Amygdala (tissue), 56 donors: ENCODE results near the gene SNX25.
A peak's percentile ranks its signal among the peaks of the same experiment; 100 is the strongest.

Experiments used
- DNase-seq, 56 donors: peaks; one replicate each; lab custom pipeline; 2025; lab: John Stamatoyannopoulos, UW

The SNX25 gene

DNA sequence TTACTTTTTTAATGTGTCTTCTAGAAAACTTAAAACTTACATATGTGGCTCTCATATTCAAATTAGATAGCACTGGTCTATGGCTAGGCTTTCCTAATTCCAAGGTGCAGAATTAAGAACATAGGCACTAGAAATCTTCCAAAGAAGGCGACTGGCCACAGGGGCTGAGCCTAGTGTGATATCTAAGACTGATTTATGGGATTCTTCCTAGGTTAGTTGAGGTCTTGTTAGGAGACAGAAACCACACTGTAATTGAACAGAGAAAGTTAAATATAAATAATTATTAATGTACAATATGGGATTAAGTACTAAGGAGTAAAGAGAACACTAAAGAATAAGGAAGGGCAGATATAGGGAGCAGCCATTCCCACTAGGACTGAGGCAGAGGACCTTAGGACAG is 48.3 kb downstream of the SNX25 start:
- DNase-seq: no peak

- DNase-seq: peak in 9 of 56 donors; percentile 1 to 45 (median 6)
Measured at GRCh38 chr4:185258741-185259140, 49.3 kb downstream of the SNX25 start.

DNA sequence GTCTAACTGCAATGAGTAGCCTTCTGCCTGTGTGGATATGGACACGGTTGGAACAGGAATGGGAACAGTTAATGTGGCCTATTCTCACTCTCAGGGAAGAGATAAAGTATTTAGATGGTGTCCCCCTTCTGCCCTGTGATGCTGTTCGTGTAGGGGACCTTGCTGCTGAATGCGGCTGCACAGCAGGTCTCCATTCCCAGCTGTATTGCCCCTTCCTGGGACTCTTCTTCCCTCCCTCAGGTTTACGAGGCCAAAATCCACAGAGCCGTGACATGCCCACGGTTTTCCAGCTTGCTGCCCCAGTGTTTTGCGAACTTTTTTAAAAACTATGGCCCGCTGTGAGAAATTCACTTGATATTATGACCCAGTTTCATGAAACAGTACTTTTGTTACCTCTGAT is 50.3 kb downstream of the SNX25 start:
- no peak for DNase-seq

- no peak for DNase-seq
Measured at GRCh38 chr4:185261946-185262345, 52.5 kb downstream of the SNX25 start.

DNA sequence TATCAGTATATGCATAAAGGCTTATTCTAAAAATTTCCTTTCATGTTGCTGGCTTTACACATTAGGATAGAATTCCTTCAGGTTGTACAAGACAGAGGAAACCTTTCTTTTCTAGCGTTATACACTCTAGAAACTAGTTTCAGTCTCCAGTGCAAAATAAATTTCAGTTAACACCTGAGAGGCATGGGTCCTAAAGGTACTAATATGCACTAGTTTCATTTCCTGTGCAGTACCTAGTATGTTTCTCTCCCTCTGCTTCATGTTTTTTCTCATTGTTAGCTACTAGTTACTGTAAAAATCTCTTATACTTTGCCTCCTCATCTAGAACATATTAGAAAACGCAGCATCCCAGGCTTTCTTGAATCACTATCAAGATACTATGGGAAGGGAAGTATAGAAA is 54.0 kb downstream of the SNX25 start:
- DNase-seq: no peak

DNA sequence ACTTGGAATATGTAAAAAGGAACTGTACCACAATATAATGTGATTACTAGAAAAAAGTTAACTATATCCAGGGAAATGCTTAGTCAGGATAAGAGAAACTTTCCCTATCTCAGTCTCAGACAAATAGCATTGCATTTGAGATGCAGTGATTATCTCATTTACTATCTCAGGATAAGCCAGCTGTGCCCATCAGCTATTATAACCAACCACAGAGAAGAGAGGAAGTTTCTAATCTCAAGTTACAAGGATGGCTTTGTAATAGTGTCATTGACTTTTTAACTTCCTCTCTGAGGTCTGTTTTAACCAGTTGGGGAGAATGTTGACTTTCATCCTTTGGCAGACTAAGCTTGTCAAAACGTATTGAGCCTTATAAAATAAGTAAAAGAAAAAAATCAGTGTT is 56.5 kb downstream of the SNX25 start:
- DNase-seq: no peak

DNA sequence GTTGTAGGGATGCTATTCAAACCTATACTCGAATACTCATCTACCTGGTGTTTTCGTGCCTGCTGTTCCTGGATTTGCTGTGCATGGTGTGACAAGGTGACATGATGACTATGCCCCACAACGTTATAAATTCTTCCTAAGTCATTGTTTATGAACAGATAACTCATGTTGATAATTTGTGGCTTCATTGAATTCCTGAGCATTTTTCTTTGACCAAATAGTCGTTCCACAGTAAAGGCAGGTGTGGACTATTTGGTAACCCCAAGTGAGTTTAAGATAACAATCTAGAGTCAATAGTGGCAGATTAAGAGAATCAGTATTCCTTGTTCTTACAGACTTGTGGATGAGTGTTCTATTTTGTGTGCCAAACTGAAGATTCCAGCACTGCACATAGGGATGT is 59.9 kb downstream of the SNX25 start:
- no peak for DNase-seq

DNA sequence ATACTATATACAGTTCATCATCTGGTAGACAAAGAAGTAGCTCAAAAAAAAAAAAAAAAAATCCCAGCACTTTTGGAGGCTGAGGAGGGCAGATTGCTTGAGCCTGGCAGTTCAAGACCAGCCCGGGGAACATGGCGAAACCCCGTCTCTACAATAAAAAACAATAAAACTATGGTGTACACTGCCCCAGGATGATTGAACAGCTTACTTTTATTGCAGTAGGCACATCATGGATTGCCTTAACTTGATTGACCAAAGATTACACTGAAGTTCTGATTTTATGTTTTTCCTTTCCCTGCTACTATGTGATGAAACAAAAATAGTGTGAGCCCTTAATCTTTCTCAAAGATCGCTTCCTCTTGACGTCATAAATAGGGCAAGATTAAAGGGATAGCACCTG is 60.6 kb downstream of the SNX25 start:
- no peak for DNase-seq

DNA sequence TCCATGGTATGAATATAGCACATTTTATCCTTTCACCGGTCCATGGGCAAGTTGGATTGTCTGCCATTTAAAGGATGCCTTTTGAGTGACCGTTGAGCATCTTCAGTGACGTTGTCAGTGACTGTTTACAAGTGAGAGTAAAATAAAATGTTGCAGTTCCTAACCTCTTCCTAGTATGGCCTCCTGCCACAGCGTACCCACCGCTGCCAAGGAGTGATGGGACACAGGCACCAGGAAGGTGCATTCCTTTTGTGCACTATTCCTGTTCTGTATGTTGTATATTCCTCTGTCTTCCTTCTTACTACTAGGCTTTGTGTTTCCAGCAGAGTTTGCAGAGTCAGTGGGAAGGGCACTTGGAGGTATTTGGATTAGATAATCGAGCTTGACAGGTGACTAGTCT is 61.5 kb downstream of the SNX25 start:
- DNase-seq: no peak

DNA sequence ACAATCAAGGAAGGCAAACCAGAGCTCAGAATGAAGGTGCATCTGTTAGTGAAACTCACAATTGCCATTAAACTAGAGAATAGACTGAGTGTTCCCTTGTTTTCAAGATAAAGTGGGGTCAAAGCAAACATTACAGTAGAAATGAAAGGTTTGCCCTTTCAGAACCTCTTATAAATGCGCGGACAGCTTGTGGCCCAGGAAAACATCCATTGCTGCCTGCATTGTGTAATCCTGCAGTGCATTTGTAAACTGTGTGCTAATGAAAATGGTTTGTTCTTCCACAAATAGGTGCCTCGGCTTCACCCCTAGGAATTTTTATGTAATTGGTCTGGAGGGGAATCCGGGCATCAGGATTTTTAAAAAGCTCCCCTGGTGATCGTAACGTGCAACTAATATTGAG is 62.8 kb downstream of the SNX25 start:
- no peak for DNase-seq

DNA sequence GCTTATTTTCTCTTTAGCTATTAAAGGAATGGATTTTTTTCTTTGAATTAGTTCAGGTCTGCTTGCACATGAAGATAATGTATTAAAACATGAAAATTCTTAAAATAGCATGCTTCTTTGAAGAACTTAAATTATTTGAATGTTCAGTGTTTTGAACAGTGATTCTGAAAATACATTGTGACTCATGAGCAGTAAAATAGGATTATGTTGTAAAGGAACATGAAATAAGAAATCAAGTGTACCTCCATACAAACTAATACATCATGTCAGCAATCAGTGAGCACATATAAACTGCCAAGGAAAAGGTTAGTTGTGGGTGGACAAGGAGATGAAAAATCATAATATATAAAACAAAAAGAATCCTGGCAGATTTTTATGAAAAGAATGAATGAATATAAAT is 66.1 kb downstream of the SNX25 start:
- no peak for DNase-seq

- no peak for DNase-seq
Measured at GRCh38 chr4:185276036-185276435, 66.6 kb downstream of the SNX25 start.

GRCh38 chr4:185278716-185279115 is 69.3 kb downstream of the SNX25 start:
- DNase-seq: no peak

DNA sequence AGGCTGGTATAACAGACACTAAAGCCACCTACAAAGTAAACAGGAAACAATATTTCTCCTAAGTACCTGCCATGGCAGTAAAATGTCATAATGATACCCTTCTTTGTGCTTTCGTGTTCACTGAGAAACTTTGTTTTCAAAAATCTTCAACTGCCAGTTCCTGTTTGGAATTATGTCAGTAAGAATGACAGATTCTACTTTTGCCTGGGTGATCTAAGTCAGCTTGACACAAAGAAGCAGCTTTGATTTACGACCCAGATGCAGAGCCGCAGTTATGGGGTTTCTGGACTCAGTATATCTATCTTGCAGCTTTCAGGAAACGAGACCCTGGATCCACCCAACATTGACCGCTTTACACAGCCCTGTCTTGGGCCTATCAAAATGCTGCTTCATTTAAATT is 71.2 kb downstream of the SNX25 start:
- DNase-seq: no peak

- DNase-seq: no peak
Measured at GRCh38 chr4:185282968-185283367, 73.6 kb downstream of the SNX25 start.

- no peak for DNase-seq
Measured at GRCh38 chr4:185283723-185284122, 74.3 kb downstream of the SNX25 start.

GRCh38 chr4:185285632-185286393 is 76.4 kb downstream of the SNX25 start:
- DNase-seq: no peak

DNA sequence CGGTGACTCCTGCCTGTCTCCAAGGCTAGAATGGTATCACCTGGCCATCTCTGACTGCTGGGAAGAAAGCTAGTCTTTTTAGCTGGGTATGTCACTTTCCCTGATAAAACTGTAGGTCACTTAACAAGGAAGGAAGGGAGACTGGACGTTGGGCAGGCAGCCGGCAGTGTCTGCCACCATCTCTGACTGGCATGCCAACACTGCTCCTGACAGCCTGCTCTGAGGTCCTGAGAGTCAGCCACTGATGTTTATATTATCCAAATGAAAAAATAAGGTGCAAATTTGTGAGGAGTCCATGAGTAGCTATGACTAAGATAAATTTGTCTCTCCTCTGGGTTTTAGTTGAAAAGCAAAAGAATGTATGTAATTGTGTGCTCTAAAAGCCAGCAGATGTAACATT is 77.2 kb downstream of the SNX25 start:
- no peak for DNase-seq

DNA sequence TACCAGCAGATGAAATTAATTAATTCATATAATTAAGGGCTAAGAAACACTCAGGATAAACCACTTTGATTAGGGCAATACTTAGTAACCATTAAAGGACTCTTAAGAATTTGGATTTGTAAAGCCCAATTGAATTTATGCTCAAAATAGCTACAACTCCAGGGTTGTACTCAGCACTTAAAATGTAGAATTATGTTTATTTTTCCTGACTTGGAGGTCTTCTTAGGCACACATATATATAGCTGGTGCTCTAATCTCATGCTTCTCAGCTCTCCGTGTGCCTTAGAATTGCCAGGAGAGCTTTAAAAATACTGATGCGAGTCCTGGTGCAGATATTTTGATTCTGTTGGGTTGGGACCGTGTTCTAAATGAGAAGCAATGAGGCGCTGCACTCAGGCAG is 77.6 kb downstream of the SNX25 start:
- no peak for DNase-seq

GRCh38 chr4:185290018-185290607 is 80.7 kb downstream of the SNX25 start:
- no peak for DNase-seq

GRCh38 chr4:185290656-185291055 is 81.3 kb downstream of the SNX25 start:
- no peak for DNase-seq

DNA sequence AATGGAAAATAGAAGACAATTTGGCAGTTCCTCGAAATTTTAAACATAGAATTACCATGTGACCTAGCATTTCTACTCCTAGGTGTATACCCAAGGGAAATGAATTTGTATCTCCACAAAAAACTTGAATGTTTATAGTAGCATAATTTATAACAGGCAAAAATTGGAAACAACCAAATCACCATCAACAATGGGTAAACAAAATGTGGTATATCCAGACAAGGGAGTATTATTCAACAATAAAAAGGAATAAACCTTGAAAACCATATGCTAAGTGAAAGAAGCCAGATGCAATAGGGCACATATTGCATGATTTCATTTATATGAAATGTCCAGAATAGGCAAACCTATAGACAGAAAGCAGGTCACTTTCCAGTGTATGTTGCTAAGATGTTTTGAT is 83.8 kb downstream of the SNX25 start:
- DNase-seq: no peak
